Keratinocyte (primary cell): Measurements from ENCODE around the gene SPATA6L. TPM values are rescaled to one million over a fixed set of nuclear protein-coding genes. Genes with fewer than 3 reads are reported as not detected.

Experiments used
- DNase-seq: peaks from one replicate; pipeline ENCODE4 v3.0.0-alpha.2; 2011; ENCODE audit warnings: low read depth, missing footprints, low spot score
- FAIRE-seq: peaks from 2 replicates; lab custom pipeline; 2011; peaks lifted over from hg19 to GRCh38; lab: Jason Lieb, UNC
- H2AFZ ChIP-seq: 2 replicates; pipeline ENCODE4 v1.6.0; 2012; ENCODE audit warnings: low read length, control low read depth, inconsistent platforms; ENCODE audit not compliant: control insufficient read depth
- H3K27ac ChIP-seq: 2 replicates; pipeline ENCODE4 v1.5.1; 2011; ENCODE audit warnings: low read length; ENCODE audit not compliant: control insufficient read depth, insufficient read depth
- H3K27me3 ChIP-seq: 3 replicates; pipeline ENCODE4 v1.6.0; 2011; ENCODE audit warnings: low read length; ENCODE audit not compliant: control insufficient read depth, insufficient read depth; ENCODE audit errors: extremely low read depth
- H3K36me3 ChIP-seq, 2 experiments: 2 replicates in 1 of 2; 3 replicates in 1 of 2; pipeline ENCODE4 v1.5.1; 2011; ENCODE audit warnings: low read length in 2 of 2, mild to moderate bottlenecking in 1 of 2; ENCODE audit not compliant: control insufficient read depth in 2 of 2, insufficient read depth in 2 of 2; ENCODE audit errors: extremely low read depth in 1 of 2
- H3K4me1 ChIP-seq: 3 replicates; pipeline ENCODE4 v1.5.1; 2011; ENCODE audit warnings: low read length; ENCODE audit not compliant: control insufficient read depth, insufficient read depth; ENCODE audit errors: extremely low read depth
- H3K4me2 ChIP-seq: 3 replicates; pipeline ENCODE4 v1.6.0; 2011; ENCODE audit warnings: low read depth, low read length; ENCODE audit not compliant: control insufficient read depth, insufficient read depth; ENCODE audit errors: extremely low read depth
- H3K4me3 ChIP-seq, 3 experiments: fragments of 200-600 bp in 1 of 3; sonication (generic) in 1 of 3; 2 replicates in 2 of 3; 3 replicates in 1 of 3; pipeline ENCODE4 v1.5.1; 2011 to 2016; ENCODE audit warnings: low read length in 3 of 3, mild to moderate bottlenecking in 3 of 3, control low read depth in 2 of 3, inconsistent platforms in 1 of 3, low read depth in 1 of 3, mixed read lengths in 1 of 3, mixed run types in 1 of 3, moderate library complexity in 1 of 3; ENCODE audit not compliant: control insufficient read depth in 2 of 3, insufficient read depth in 2 of 3; ENCODE audit errors: extremely low read depth in 1 of 3
- H3K79me2 ChIP-seq: 2 replicates; pipeline ENCODE4 v1.6.0; 2012; ENCODE audit warnings: low read length; ENCODE audit not compliant: control insufficient read depth, insufficient read depth
- H3K9ac ChIP-seq: 3 replicates; pipeline ENCODE4 v1.6.0; 2011; ENCODE audit warnings: low read length; ENCODE audit not compliant: control insufficient read depth, insufficient read depth; ENCODE audit errors: extremely low read depth
- H3K9me1 ChIP-seq: 3 replicates; pipeline ENCODE4 v1.6.0; 2011; ENCODE audit warnings: low read length; ENCODE audit not compliant: control insufficient read depth, insufficient read depth; ENCODE audit errors: extremely low read depth
- H3K9me3 ChIP-seq: 2 replicates; pipeline ENCODE4 v1.5.1; 2012; ENCODE audit warnings: low read depth, low read length; ENCODE audit not compliant: control insufficient read depth
- H4K20me1 ChIP-seq: 3 replicates; pipeline ENCODE4 v1.6.0; 2011; ENCODE audit warnings: low read length; ENCODE audit not compliant: control insufficient read depth, insufficient read depth; ENCODE audit errors: extremely low read depth
- CTCF ChIP-seq, 3 experiments: IDR thresholded peaks in 1 of 3; conservative IDR thresholded peaks in 1 of 3; optimal IDR thresholded peaks in 1 of 3; 2 replicates in 2 of 3; 3 replicates in 1 of 3; pipeline versions ENCODE3 to v1.5.1; 2011; ENCODE audit warnings: low read length in 3 of 3, mild to moderate bottlenecking in 3 of 3, moderate library complexity in 2 of 3, control low read depth in 1 of 3, inconsistent platforms in 1 of 3; ENCODE audit not compliant: insufficient read depth in 2 of 3; ENCODE audit errors: extremely low read depth in 1 of 3
- EZH2 ChIP-seq: IDR thresholded peaks from one replicate; pipeline ENCODE4 v1.6.1; 2012; ENCODE audit warnings: inconsistent platforms, mild to moderate bottlenecking, low read length, moderate library complexity
- dilution Hi-C: fragments of 300-500 bp; cut with MboI; formaldehyde crosslinking; loops from one replicate; pipeline ENCODE4 v1.7.0; 2020; ENCODE audit warnings: low sequenced_read_pairs; ENCODE audit not compliant: extremely low pct_ligation_motif_present
- polyA plus RNA-seq, 5 experiments: library from polyadenylated mRNA; depleted of rRNA in 3 of 5; stranded (reverse) in 3 of 5; stranded (forward) in 1 of 5; unstranded in 1 of 5; fragments of >200 nt; gene quantifications; 1 replicate in 1 of 5; 2 replicates in 3 of 5; 3 replicates in 1 of 5; pipeline versions ENCODE4 v1.2.1 to v1.2.3, GENCODE V29; 2011 to 2012; ENCODE audit warnings: missing spikeins in 2 of 5, low read depth in 1 of 5, low replicate concordance in 1 of 5

The SPATA6L gene
- polyA plus RNA-seq, 1 donor (not counting 4 experiments of a cell fraction or from before 2014, with no cell fraction given), result 0.92 TPM

- H3K4me3 ChIP-seq, result no peak overlapping the region
- no peaks in the 10 kb centered on the region for H3K9me1 ChIP-seq
- H4K20me1 ChIP-seq, result no peaks in the 10 kb centered on the region
- TF ChIP-seq EZH2, result no peak
- no peak for TF ChIP-seq CTCF (optimal IDR thresholded peaks at IDR 0.05 in 1 of 3, IDR thresholded peaks at IDR 0.05 in 1 of 3, conservative IDR thresholded peaks at IDR 0.05 in 1 of 3; ENCODE audit: extremely low read depth in 1 of 3, insufficient read depth in 2 of 3, low read length in 3 of 3)
- FAIRE-seq (no peak), DNase-seq (no peak)
- H2AFZ ChIP-seq, result no peak overlapping the region
- H3K4me2 ChIP-seq, result no peak overlapping the region
- H3K9me3 ChIP-seq, result no peaks in the 10 kb centered on the region
- no peaks in the 10 kb centered on the region for H3K27me3 ChIP-seq
- no peak overlapping the region for H3K9ac ChIP-seq
- no peaks in the 10 kb centered on the region for H3K79me2 ChIP-seq
- dilution Hi-C loops, result no loop called here
- H3K36me3 ChIP-seq, result no peaks in the 10 kb centered on the region
- H3K27ac ChIP-seq, result no peak overlapping the region
- no peaks in the 10 kb centered on the region for H3K4me1 ChIP-seq
Observed at GRCh38 chr9:4618700-4619099, 47.6 kb downstream of the SPATA6L start.

- H2AFZ ChIP-seq, result no peak overlapping the region
- H3K79me2 ChIP-seq, result no peaks in the 10 kb centered on the region
- no peaks in the 10 kb centered on the region for H4K20me1 ChIP-seq
- FAIRE-seq (no peak), DNase-seq (no peak)
- dilution Hi-C loops, result no loop called here
- H3K4me3 ChIP-seq, result no peak overlapping the region
- H3K27ac ChIP-seq, result no peak overlapping the region
- H3K27me3 ChIP-seq, result no peaks in the 10 kb centered on the region
- no peak overlapping the region for H3K9ac ChIP-seq
- H3K4me1 ChIP-seq, result no peaks in the 10 kb centered on the region
- no peaks in the 10 kb centered on the region for H3K36me3 ChIP-seq
- no peaks in the 10 kb centered on the region for H3K9me3 ChIP-seq
- no peak for TF ChIP-seq EZH2
- no peak for TF ChIP-seq CTCF (optimal IDR thresholded peaks at IDR 0.05 in 1 of 3, IDR thresholded peaks at IDR 0.05 in 1 of 3, conservative IDR thresholded peaks at IDR 0.05 in 1 of 3; ENCODE audit: extremely low read depth in 1 of 3, insufficient read depth in 2 of 3, low read length in 3 of 3)
- H3K4me2 ChIP-seq, result no peak overlapping the region
- no peaks in the 10 kb centered on the region for H3K9me1 ChIP-seq
Observed at GRCh38 chr9:4617752-4618151, 48.5 kb downstream of the SPATA6L start.
